ENCODE results near the gene JCHAIN. TPM values are rescaled to one million over a fixed set of nuclear protein-coding genes. Genes with fewer than 3 reads are reported as not detected.
"Not testable (repeated sequence)": the region's sequence is repeated elsewhere in the genome, so short reads cannot be mapped to it uniquely, and the experiment has no call there.

The JCHAIN gene
- total RNA-seq, 1 donor from 2014 or later: 0.47 TPM

GRCh38 chr4:70674731-70675130 lies 8.4 kb upstream of the JCHAIN start:
- no peak overlapping the region for H3K4me3 Mint-ChIP-seq
- no peaks in the 10 kb centered on the region for H3K36me3 Mint-ChIP-seq
- peaks cover 23% of the 10 kb centered on the region for H3K27me3 Mint-ChIP-seq (ENCODE audit: low read depth)
- no peak for DNase-seq (ENCODE audit: low spot score in 2 of 2, unreplicated experiment in 2 of 2)
- H3K27ac Mint-ChIP-seq: no peak overlapping the region
- H3K9me3 Mint-ChIP-seq: no peaks in the 10 kb centered on the region
- H3K4me1 Mint-ChIP-seq: peaks cover 12% of the 10 kb centered on the region
- TF ChIP-seq CTCF (IDR thresholded peaks at IDR 0.05; ENCODE audit: unreplicated experiment): no peak

GRCh38 chr4:70674191-70674590 lies 7.9 kb upstream of the JCHAIN start:
- Mint-ChIP-seq H3K9me3 (no peaks in the 10 kb centered on the region), H3K4me1 (peaks cover 12% of the 10 kb centered on the region), H3K4me3 (no peak overlapping the region)

GRCh38 chr4:70671091-70671490 lies 4.8 kb upstream of the JCHAIN start:
- H3K27ac Mint-ChIP-seq: no peak overlapping the region
- H3K9me3 Mint-ChIP-seq: no peaks in the 10 kb centered on the region
- H3K4me1 Mint-ChIP-seq: peaks cover 19% of the 10 kb centered on the region
- no peaks in the 10 kb centered on the region for H3K36me3 Mint-ChIP-seq
- DNase-seq (ENCODE audit: low spot score in 2 of 2, unreplicated experiment in 2 of 2): no peak
- H3K27me3 Mint-ChIP-seq (ENCODE audit: low read depth): peaks cover 23% of the 10 kb centered on the region
- H3K4me3 Mint-ChIP-seq: no peak overlapping the region
- no peak for TF ChIP-seq CTCF (IDR thresholded peaks at IDR 0.05; ENCODE audit: unreplicated experiment)

More at GRCh38 chr4:70674191-70674590, 7.9 kb upstream of the JCHAIN start:
- H3K36me3 Mint-ChIP-seq: no peaks in the 10 kb centered on the region
- no peak for DNase-seq (ENCODE audit: low spot score in 2 of 2, unreplicated experiment in 2 of 2)
- peaks cover 23% of the 10 kb centered on the region for H3K27me3 Mint-ChIP-seq (ENCODE audit: low read depth)
- H3K27ac Mint-ChIP-seq: no peak overlapping the region
- no peak for TF ChIP-seq CTCF (IDR thresholded peaks at IDR 0.05; ENCODE audit: unreplicated experiment)

- H3K4me1 Mint-ChIP-seq: peaks cover 19% of the 10 kb centered on the region
- H3K27me3 Mint-ChIP-seq (ENCODE audit: low read depth): peaks cover 22% of the 10 kb centered on the region
- H3K36me3 Mint-ChIP-seq: no peaks in the 10 kb centered on the region
- H3K9me3 Mint-ChIP-seq: no peaks in the 10 kb centered on the region
- no peak for TF ChIP-seq CTCF (IDR thresholded peaks at IDR 0.05; ENCODE audit: unreplicated experiment)
- H3K27ac Mint-ChIP-seq: no peak overlapping the region
- no peak overlapping the region for H3K4me3 Mint-ChIP-seq
- no peak for DNase-seq (ENCODE audit: low spot score in 2 of 2, unreplicated experiment in 2 of 2)
Measured at GRCh38 chr4:70670332-70671014, 4.2 kb upstream of the JCHAIN start.

- H3K27ac Mint-ChIP-seq: peak overlapping the region; percentile 71
- peaks cover 17% of the 10 kb centered on the region for H3K27me3 Mint-ChIP-seq (ENCODE audit: low read depth)
- H3K4me3 Mint-ChIP-seq: no peak overlapping the region
- no peak for DNase-seq (ENCODE audit: low spot score in 2 of 2, unreplicated experiment in 2 of 2)
- H3K9me3 Mint-ChIP-seq: no peaks in the 10 kb centered on the region
- no peak for TF ChIP-seq CTCF (IDR thresholded peaks at IDR 0.05; ENCODE audit: unreplicated experiment)
- peaks cover 6% of the 10 kb centered on the region for H3K4me1 Mint-ChIP-seq
- H3K36me3 Mint-ChIP-seq: no peaks in the 10 kb centered on the region
Measured at GRCh38 chr4:70667740-70668535, 1.6 kb upstream of the JCHAIN start.

- not testable (repeated sequence) for DNase-seq (ENCODE audit: low spot score in 2 of 2, unreplicated experiment in 2 of 2); H3K36me3 Mint-ChIP-seq; H3K27me3 Mint-ChIP-seq (ENCODE audit: low read depth); H3K27ac Mint-ChIP-seq; H3K4me3 Mint-ChIP-seq; H3K9me3 Mint-ChIP-seq; H3K4me1 Mint-ChIP-seq
Measured at GRCh38 chr4:70661309-70661922, 4.9 kb downstream of the JCHAIN start.

Measured in mesothelial cell of epicardium (in vitro differentiated cells).